Amygdala (tissue), 56 donors: ENCODE data around the gene PARN.
"Not testable (repeated sequence)": the region's sequence is repeated elsewhere in the genome, so short reads cannot be mapped to it uniquely, and the experiment has no call there.

Experiments used
- DNase-seq, 56 donors: peaks; one replicate each; lab custom pipeline; 2025; lab: John Stamatoyannopoulos, UW

PARN gene

DNA sequence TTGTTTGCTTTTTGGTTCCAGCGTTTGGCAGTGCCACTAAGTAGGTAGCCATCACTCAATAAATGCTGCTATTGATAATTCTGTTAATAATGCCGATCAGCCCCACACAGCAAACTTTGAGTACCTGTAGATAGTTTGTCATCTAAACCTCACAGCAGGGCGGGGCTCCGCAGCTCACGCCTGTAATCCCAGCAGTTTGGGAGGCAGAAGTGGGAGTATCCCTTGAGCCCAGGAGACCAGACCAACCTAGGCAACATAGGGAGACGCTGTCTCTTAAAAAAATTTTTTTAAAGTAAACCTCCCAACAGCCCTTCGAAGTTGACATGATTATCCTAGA, 4.3 kb upstream of the PARN start:
- DNase-seq = no peak

DNA sequence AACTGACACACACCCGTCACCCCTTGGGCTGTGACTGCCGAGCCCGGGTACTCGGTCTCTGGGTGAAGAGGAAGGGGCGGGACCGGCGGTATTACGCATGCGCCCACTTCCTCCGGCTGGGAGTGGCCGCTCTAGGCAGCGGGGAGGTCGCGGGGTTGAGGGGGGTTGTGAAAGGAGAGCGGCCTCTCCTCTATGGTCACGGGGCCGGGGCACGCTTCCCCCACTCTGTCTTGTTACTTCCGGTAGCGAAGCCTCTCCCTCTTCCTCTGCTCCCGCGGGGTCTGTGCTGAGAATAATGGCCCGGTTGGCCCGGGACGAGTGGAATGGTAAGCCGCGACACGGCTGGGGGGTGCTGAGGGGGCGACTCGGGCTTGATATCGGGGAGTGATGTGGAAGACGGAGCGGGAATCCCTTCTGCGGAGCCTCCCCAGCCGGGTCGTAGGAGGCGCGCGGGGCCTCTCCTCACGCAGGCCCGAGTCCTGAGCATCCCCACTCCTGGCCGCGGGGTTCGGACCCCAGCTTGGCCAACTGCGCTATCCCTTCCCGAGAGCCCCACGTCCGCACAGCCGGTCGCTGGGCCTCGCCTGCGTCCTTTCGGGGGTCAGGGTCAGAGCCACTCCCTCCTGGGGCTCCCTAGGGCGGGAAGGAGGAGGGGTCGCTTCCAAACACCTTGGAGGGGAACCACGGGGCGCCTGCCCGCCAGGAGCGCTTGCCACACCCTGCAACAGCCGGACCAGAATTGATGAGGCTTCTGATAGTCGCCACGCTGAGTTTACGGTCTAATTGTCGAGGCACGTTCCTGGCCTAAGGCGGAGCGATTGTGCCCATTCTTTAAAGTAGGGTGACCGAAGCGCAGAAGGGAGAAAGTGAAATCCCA, 2.9 kb upstream of the PARN start, which contains the start of gene BFAR:
BFAR (plus strand) TSS at position 259 of the 877 bp plus-strand sequence. CDS start 11,396 bp downstream, outside the sequence.
- peak; percentile 83 to 99 (median 96) for DNase-seq

DNA sequence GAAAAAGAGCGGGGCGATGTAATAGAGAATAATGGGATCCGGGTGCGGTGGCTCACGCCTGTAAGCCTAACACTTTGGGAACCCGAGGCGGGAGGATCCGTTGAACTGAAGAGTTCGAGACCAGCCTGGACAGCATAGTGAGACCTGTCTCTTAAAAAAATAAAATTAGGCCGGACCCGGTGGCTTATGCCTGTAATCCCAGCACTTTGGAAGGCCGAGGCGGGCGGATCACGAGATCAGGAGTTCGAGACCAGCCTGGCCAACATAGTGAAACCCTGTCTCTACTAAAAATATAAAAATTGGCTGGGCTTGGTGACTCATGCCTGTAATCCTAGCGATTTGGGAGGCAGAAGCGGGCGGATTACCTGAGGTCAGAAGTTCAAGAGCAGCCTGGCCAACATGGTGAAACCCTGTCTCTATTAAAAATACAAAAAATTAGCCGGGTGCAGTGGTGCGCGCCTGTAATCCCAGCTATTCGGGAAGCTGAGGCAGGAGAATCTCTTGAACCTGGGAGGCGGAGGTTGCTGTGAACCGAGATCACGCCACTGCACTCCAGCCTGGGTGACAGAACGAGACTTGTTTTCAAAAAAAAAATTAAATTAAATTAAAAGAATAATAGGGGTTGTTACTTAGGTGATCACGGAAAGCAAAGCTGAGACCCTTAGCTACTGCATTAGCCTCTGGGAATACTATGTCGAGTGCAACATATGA, 715 bp upstream of the PARN start:
- peak in 1 of 56 donors; percentile 11 for DNase-seq

DNA sequence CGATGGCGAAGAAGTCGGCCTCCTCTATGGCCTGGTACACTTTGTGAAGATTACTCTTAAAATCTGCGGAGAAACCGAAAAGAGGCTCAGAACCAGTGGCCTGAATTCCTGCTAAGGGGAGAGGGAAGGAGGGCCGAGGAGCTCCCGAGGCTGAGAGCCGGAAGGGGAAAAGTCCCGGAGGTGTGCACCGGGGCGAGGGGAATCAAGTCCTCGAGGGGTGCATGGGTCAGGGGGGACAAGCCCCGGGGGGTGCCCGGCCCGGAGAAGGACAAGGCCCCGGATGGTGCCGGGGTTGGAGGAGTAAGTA, 495 bp downstream of the PARN start:
- peak in 4 of 56 donors; percentile 25 to 38 (median 32) for DNase-seq

DNA sequence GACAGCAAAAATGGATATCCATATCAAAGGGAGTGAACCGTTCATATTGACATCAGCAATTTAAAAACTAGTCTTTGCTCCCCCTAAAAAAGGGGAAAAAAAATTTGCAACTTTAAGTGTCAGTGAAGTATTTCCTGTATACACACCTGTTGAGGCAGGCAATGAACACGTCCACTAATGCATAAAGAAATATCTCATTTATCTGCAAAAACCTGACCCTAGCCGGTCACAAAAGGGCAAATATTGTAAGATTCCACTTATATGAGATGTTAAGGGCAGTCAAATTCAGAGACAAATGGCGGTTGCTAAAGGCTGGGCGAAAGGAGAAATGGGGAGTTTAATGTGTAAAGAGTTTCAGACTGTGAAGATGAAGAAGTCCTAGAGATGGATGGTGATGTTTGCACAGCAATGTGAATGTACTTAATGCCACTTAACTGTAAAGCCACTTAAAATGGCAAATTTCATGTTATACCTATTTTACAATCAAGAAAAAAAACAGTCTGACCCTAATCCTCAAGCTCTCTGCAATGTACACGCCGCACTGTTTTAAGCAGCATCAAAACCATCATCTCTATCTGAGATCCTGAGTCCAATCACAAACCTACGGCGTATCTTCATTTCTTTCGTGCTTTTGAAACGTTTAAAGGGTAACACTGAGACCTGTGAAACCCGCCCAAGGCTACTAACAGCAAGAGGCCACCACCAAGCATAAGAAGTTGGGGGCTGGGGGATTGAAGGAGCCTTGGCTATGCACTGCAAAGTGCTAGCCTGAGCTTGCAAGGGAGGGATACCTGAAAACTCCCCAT, 1.1 kb downstream of the PARN start:
- no peak for DNase-seq

DNA sequence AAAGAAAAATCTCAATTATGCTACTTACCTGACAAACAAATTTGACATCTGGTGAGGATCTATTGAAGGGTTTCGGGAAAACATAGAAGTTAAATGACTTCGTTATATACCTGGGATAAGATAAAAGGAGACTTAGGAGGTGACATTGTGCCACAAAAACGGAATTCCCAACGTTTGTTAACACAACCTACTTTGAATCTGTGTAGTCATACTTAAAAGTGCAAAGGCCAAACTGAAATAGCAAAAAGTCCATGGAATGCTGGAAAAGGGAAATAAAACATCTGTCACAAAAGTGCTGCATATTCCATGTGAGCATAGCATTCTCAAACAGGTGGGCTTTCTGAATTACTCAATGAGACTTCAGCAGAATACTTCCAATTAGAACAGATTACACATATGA, 3.0 kb downstream of the PARN start:
- no peak for DNase-seq

DNA sequence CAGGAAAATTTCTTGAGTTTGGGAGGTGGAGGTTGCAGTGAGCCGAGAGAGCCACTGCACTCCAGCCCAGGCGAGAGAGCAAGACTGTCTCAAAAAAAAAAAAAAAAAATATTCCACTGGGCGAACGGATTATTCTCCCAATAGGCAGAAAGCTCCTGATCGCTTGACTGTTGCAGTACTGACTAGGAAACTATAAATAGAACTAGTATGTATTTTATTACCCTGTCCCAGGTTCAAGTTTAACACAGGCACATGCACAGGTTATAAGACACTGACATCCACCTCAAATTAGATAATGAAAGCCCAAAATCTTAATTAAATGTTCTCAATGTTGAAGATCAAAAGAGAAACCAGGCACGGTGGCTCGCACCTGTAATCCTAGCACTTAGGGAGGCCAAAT, 11.5 kb downstream of the PARN start:
- no peak for DNase-seq

DNA sequence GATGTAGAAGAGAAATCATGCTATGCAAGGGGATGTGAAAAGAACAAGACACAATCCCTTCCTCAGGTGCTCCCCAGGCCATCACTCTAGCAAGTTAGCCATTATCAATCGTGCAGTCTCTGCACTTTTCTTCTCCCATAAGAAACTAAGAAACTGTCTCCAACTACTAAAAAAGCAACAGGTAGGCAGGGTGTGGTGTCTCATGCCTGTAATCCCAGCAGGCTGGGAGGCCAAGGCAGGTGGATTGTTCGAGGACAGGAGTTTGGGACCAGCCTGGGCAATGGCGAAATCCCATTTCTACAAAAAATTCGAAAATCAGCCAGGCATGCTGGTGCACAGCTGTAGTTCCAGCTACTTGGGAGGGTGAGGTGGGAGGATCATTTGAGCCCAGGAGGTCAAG, 13.8 kb downstream of the PARN start:
- no peak for DNase-seq

DNA sequence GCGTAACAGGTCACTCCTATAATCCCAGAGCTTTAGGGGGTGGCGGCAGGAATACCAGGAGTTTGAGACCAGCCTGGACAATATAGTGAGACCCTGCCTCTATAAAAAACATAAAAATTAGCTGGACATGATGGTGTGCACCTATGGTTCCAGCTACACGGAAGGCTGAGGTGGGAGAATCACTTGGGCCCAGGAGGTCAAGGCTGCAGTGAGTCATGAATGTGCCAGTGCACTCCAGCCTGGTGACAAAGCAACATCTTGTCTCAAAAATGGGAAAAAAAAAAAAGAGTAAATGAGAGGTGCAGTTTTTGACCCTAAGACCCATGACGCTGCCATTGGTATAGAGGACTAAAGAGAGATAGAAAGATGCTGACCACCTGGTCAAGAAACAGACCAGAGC, 16.1 kb downstream of the PARN start:
- DNase-seq = no peak

DNA sequence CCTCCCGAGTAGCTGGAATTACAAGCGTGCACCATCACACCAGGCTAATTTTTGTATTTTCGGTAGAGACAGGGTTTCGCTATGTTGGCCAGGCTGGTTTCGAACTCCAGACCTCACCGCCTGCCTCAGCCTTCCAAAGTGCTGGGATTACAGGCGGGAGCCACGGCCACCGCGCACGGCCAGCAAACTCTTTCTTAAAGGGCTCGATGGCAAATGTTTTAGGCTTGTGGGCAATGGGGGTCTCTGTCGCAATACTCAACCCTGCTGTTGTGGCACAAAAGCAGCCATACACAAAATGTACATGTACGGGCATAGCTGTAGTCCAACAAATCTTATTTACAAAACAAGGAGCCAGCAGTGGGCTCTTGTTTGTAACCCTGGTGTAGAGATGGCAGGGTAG, 18.4 kb downstream of the PARN start:
- DNase-seq = no peak

DNA sequence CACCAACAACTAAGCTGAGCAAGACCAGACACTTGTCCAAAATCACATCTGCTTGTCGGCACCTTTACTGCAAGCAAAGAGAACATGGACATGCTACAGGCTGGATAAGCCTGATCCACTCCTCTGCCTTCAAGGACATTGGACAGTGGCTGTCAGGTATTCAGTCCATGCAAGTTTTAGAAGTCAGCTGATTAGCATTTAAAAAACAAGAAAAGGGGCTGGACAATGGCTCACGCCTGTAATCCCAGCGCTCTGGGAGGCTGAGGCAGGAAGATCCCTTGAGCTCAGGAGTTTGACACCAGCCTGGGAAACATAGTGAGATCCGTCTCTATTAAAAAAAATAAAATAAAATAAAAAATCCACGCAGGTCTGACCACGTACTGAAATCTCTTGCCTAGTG, 20.3 kb downstream of the PARN start:
- no peak for DNase-seq

DNA sequence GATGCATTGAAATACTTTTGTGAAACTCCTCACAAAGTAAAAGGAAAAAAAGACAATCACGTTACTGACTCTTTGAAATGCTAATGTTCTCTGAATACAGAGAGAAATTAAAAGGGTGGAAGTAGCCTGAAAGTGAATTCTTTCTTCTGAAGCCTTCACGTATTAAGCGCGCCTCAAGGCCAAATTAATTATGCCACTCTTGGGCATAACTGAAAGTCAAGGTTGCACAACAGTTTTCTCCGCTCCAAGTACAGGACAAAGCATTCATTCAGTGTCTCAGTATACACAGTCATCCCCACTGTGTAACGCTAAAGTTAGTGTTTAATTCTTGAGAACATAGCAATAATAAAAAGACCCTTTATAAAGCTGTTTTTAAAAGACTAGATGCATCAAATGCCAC, 21.5 kb downstream of the PARN start:
- DNase-seq = peak in 3 of 56 donors; percentile 3 to 17 (median 4)

DNA sequence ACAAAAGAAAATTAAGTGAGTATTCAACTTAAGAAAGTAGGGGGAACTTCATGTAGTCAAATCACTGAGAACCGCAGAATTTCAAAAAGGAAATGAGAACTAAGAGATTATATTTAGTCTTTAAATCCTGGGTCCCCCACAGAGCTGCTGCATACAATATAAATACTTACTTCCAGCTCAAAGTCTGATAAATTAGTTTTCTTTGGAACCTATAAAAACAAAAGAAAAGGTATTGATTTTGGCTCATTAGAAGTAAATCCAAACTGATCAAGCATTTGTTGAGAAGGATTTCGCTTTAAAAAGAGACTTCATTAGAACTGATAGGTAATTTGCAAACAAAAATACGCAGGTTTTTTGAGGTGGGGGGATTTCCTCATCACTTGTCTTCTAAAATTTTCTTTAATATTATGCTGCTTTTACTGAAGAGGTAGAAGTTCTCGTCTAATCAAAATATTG, 21.9 kb downstream of the PARN start:
- no peak for DNase-seq

DNA sequence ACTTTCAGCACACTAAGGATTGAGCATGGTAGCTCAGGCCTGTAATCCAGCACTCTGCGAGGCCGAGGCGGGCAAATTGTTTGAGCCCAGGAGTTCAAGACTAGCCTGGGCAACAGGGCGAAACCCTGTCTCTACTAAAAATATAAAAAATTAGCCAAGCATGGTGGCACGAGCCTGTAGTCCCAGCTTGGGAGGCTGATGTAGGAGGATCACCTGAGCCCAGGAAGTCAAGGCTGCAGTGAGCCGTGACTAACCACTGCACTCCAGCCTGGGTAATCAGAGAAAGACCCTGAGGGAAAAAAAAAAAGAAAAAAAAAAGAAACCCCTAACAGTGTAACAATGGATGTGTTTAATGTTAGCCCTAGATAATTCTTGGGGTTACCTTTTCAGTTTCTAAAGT, 24.0 kb downstream of the PARN start:
- no peak for DNase-seq

DNA sequence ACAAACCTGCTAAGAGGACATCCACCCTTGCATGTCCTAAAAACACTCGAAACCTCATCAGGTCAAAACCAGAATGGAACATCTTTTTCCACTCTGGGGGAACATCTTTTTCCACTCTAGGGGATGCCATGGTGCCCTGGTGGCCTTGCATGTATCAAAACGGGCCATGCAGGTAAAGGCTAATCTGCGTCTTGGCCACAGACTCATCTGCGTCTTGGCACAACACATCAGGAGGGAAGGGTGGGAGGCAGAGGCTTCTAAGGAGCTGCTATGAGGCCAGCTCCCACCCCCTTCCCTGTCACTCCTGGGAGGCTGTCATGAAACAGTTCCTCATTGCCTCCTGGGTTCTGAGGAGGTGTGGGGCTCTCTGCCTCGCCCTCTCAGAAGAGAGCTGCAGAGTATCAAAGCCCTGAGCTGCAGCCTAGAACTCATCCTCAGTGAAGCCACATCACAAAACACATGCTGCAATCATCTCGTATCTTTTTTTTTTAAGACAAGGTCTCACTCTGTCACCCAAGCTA, 27.6 kb downstream of the PARN start:
- DNase-seq = no peak

DNA sequence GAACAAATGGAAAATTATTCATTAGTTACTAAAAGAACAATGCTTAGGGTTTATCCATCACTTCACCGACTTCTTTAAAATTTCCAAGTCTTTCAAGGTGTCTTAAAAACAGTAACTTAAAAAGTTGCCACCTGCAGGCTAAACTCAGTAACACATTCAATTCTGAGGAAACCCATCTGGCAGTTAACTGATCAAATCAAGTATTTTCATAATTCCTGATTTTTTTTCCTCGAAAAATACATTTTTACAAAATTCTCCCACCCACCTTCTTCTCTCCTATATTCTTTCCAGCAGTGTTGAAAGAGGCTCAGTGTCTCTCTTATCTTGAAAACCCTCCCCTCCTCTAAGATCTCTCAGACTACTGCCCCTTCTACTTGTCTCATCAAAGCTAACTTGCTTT, 29.9 kb downstream of the PARN start:
- DNase-seq = no peak

DNA sequence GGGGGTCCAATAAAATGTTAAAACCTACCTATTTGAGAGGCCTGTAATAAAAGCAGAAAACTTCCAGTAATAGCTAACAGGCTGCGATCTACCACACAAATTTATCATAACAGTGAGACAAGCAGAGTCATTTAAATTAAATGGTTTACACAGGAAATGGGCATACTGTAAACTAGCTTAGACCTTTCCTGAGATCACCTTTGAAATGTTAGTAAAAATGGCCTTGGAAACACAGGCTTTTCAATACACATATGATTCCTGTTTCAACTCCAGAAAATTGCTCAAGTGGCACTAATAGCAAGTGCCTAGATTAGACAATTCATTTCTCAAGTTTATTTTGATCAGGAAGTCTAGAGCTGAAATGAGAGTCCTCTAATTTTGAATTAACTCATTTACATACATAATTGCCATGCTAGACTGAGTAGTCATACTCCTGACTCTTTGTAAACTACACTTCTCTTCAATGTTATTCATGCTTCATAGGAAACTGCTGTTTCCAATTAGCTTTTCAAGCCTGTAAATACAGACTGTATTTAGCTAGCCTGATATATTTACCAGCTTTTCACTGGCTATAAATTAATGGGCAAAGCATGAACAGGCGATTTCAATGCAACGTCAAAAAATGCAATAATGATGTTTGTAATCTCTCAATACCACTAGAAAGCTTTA, 43.3 kb downstream of the PARN start:
- no peak for DNase-seq

DNA sequence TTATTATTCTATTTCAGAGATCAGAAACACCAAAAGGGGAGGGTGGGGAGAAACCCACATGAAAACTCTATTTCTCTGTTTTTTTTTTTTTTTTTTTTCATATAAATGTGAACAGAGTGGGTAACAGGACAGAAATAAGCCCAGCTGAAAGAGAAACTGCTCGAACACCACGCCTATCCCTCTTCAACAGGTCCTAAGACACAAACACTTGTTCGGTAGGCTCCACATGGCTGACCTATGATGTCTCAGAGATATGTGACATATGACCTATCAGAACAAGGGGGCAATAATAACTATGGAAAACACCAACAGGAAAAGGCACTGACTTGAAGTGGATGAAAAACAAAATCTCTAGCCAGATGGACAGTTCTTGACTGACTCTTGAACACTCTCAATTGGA, 44.8 kb downstream of the PARN start:
- DNase-seq = no peak

DNA sequence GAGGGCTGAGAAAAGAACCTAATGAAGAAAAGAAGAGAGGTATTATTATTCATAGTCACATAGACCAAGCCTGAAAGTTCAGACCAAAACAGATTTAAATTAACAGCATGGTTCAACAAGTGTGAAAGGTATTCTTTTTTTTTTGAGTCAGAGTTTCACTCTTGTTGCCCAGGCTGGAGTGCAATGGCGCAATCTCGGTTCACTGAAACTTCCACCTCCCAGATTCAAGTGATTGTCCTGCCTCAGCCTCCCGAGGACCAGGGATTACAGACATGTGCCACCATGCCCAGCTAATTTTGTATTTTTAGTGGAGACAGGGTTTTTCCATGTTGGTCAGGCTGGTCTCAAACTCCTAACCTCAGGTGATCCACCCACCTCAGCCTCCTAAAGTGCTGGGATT, 49.1 kb downstream of the PARN start:
- DNase-seq = not testable (repeated sequence)

DNA sequence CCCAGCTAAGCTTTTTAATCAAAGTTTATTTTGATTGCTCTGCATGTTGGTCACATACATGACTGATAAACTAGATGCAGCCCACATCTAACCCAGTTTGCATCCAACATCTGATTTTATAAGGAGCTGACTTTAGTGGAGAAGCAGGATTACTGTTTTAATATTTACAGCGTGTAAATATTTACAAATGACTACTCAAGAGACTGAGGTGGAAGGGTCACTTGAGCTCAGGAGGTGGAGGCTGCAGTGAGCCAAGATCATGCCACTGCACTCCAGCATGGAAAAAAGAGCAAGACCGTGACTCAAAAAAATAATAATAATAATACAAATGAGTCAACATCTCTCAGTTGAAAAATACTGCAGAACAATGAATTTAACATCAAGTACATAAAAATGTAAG, 50.8 kb downstream of the PARN start:
- DNase-seq = no peak
